ENCODE measurements around the gene DOCK2.

The DOCK2 gene

DNA sequence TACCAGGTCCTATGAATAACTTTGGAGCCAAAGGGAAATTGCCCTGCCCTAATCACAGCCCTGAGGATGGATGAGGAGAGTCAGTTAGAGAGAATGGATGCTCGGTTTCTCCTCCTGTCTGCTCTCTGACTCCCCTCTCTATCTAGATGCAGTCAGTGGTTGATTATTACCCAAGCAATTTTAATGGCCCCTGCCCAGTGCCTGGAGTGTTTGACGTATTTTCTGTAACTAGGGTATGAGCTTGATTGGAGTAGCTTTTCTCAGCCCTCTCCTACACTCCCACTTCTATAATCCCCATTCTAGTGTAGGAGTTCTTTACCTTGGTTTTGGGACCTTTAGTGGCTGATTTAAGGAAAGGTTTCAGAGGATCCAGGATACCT lies 60.4 kb downstream of the DOCK2 start:
- Histone ChIP-seq H3K36me3 (no peaks in the 10 kb centered on the region), H3K4me1 (peaks cover 0 to 9% (median 0%) of the 10 kb centered on the region in 4 donors), H3K4me3 (no peak overlapping the region), H3K9me3 (no peaks in the 10 kb centered on the region), H3K27ac (no peak overlapping the region), H3K27me3 (no peaks in the 10 kb centered on the region)
- DNase-seq = no peak
- intact Hi-C loops (cut with DNase I; ENCODE audit: low total_unique reads) = no loop called here
- TF ChIP-seq, protein P1, sequence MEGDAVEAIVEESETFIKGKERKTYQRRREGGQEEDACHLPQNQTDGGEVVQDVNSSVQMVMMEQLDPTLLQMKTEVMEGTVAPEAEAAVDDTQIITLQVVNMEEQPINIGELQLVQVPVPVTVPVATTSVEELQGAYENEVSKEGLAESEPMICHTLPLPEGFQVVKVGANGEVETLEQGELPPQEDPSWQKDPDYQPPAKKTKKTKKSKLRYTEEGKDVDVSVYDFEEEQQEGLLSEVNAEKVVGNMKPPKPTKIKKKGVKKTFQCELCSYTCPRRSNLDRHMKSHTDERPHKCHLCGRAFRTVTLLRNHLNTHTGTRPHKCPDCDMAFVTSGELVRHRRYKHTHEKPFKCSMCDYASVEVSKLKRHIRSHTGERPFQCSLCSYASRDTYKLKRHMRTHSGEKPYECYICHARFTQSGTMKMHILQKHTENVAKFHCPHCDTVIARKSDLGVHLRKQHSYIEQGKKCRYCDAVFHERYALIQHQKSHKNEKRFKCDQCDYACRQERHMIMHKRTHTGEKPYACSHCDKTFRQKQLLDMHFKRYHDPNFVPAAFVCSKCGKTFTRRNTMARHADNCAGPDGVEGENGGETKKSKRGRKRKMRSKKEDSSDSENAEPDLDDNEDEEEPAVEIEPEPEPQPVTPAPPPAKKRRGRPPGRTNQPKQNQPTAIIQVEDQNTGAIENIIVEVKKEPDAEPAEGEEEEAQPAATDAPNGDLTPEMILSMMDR (IDR thresholded peaks at IDR 0.05) = no peak

DNA sequence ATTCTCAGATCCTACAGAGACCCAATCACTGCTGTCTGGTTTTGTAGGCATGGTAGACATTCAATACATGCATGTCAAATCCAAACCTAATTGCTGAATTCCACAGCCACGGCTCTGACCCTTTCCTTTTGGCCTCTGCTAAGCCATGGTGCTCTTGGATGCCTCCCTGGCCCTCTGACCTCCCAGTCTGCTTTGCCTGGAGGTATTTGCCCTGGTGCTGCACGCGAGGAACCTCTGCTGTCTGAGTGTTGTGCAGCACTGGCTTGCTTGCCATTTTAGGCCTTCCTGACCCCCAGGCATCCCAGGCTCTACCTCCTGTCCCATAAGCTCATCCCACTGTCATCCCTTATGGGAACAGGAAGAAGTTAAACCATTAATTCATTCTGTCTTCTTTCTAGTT lies 60.9 kb downstream of the DOCK2 start:
- no peak overlapping the region for H3K27ac ChIP-seq
- intact Hi-C loops (cut with DNase I; ENCODE audit: low total_unique reads) = no loop called here
- H3K4me3 ChIP-seq = no peak overlapping the region
- H3K36me3 ChIP-seq = no peaks in the 10 kb centered on the region
- no peaks in the 10 kb centered on the region for H3K9me3 ChIP-seq
- no peaks in the 10 kb centered on the region for H3K27me3 ChIP-seq
- DNase-seq = no peak
- H3K4me1 ChIP-seq = peaks cover 0 to 9% (median 0%) of the 10 kb centered on the region in 4 donors
- TF ChIP-seq, protein P1 (IDR thresholded peaks at IDR 0.05) = no peak

GRCh38 chr5:169700611-169701010 lies 63.5 kb downstream of the DOCK2 start:
- no peak for DNase-seq
- Histone ChIP-seq H3K4me1 (peaks cover 0 to 9% (median 0%) of the 10 kb centered on the region in 4 donors), H3K9me3 (no peaks in the 10 kb centered on the region), H3K36me3 (no peaks in the 10 kb centered on the region), H3K4me3 (no peak overlapping the region), H3K27me3 (no peaks in the 10 kb centered on the region), H3K27ac (no peak overlapping the region)
- intact Hi-C loops (cut with DNase I; ENCODE audit: low total_unique reads) = no loop called here
- TF ChIP-seq, protein P1 (IDR thresholded peaks at IDR 0.05) = no peak

DNA sequence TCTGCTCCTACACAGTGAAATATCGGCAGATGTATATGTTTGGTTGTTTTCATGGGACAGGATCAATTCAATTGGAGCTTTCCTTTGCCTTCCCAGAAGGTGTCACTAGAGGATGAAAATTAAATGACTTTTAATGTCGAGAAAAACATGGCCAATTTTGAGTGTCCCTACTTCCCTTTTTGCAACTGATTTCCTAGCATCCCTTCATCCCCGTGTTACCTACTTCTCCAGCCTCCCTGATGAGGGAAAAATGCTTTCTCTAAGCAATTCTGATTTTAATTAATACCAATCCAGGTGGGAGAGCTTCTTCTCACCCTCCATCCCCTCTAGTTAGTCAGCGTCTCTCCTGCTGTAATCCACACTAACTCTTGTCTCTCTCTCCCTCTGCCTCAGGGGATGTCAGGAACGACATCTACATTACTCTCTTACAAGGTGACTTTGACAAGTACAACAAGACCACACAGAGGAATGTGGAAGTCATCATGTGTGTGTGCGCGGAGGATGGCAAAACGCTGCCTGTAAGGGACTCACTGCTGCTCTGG lies 64.9 kb downstream of the DOCK2 start:
- intact Hi-C loops (cut with DNase I; ENCODE audit: low total_unique reads) = no loop called here
- no peaks in the 10 kb centered on the region for H3K36me3 ChIP-seq
- no peaks in the 10 kb centered on the region for H3K9me3 ChIP-seq
- TF ChIP-seq, protein P1 (IDR thresholded peaks at IDR 0.05) = no peak
- no peaks in the 10 kb centered on the region for H3K4me1 ChIP-seq
- no peak overlapping the region for H3K27ac ChIP-seq
- H3K4me3 ChIP-seq = no peak overlapping the region
- H3K27me3 ChIP-seq = no peaks in the 10 kb centered on the region
- DNase-seq = no peak

GRCh38 chr5:169702693-169703481 lies 65.8 kb downstream of the DOCK2 start:
- H3K4me1 ChIP-seq = no peaks in the 10 kb centered on the region
- H3K4me3 ChIP-seq = no peak overlapping the region
- DNase-seq = no peak
- no peaks in the 10 kb centered on the region for H3K9me3 ChIP-seq
- TF ChIP-seq, protein P1 (IDR thresholded peaks at IDR 0.05) = no peak
- no peaks in the 10 kb centered on the region for H3K36me3 ChIP-seq
- H3K27ac ChIP-seq = no peak overlapping the region
- intact Hi-C loops (cut with DNase I; ENCODE audit: low total_unique reads) = no loop called here
- no peaks in the 10 kb centered on the region for H3K27me3 ChIP-seq

Data from tibial artery (tissue), 4 donors.